HS-27A (cell line): ENCODE data around the gene NBPF1.
A peak's percentile ranks its signal among the peaks of the same experiment; 100 is the strongest.
"Not testable (repeated sequence)": the region's sequence is repeated elsewhere in the genome, so short reads cannot be mapped to it uniquely, and the experiment has no call there.

Experiments used
- DNase-seq: peaks from one replicate; pipeline ENCODE4 v3.0.0-alpha.2; 2012; ENCODE audit warnings: low read depth, missing footprints

NBPF1 gene

DNA sequence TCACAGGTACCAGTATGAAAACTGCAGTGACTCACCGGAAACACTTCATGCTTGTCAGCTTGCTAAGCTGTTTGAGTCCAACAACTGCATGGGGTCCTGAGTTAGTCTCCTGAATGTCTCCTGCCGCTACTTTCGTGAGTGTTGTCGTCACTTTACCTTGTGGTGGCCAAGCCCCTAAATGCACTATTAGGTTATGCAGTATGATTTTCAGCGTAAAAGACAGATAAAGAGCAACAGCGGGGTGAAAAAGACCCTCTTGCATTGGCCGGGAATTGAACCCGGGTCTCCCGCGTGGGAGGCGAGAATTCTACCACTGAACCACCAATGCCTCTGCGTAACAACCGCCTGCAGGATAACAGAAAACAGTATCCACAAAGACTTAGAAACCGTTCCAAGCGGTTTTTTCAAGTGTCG is 67.7 kb downstream of the NBPF1 start:
- peak; percentile 7 for DNase-seq

DNA sequence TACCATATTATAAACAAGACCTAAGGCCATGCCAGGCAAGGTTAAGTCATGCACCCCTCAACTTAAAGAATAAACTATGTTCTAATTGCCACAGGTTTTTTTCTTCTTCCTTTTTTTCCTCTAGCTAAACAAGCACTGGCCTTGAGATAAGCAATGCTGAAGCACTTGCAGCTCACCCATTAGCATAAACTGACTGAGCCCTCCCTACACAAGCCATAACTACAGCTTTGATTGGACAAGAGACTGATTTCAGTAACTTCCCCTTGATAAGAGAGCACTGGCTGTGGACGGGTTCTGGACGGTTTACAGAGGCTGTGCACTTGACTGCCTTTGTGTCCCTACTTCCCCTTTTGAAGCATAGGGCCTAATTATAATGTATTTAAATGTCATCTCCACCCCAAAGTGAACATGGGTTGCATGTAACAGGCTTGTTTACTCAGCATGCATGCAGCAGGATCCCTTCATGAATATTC is 72.9 kb downstream of the NBPF1 start:
- not testable (repeated sequence) for DNase-seq

DNA sequence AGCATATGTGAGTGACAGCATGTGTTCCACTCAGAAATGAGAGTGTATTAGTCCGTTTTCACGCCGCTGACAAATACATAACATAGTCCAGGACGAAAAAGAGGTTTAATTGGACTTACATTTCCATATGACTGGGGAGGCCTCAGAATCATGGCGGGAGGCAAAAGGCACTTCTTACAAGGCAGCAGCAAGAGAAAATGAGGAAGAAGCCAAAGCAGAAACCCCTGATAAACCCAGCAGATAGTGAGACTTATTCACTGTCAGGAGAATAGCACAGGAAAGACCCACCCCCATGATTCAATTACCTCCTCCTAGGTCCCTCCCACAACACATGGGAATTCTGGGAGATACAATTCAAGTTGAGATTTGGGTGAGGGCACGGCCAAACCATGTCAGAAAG is 75.8 kb downstream of the NBPF1 start:
- DNase-seq: not testable (repeated sequence)

DNA sequence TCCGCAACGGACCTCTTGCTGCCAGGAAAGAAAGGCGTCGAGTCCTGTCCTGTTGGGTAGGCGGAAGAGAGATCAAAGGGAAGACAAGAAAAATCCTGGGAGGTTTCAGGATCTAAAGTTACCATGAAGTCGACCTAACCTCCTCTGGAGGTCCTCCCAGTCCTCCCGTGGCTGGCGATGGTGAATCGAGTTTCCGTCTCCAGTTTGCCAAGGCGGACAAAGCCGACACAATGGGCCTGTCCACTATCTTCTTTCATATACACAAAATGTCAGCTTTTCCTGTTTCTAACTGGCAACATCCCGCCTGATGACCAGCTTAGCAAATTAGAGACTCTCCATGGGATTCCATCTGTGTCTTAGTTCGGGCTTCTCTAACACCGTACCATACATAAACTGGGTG is 76.6 kb downstream of the NBPF1 start:
- DNase-seq: not testable (repeated sequence)

DNA sequence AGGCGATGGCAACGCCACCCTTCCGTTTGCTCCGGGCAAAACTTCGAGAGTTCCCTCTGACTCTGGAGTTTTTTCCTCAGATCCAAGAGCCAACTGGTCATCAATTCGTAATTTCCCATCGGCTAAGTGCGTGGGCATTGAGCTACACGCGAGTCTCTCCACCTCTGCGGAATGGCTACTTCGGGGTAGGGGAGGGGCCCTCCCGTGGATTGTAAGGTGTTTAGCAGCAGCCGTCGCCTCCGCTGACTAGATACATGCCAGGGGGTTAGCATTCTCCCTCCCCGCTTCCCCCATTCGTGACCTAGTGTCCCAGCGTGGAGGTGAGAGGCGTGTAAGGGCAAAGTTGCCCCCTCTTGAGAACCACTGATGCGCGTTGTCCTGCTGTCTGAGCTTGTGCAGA is 77.5 kb downstream of the NBPF1 start:
- DNase-seq: not testable (repeated sequence)

DNA sequence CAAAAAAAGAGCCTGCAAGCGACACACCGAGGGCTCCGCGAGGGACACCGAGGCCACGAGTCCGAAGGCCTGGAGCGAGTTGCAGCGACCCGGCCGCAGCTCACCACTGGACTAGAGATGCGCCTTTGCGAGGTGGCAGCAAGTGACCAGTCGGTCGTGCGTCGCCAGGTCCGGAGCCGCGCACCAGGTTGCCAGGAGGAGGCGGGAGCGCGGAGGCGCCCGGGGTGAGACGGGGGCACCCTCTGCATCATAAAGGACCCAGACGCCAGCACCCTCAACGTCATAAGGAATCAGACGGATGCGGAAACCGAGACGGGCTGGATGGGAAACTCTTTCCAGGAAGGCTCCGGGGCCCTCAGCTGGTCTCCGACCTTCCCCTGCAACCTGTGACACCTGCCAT is 77.9 kb downstream of the NBPF1 start:
- DNase-seq: not testable (repeated sequence)

DNA sequence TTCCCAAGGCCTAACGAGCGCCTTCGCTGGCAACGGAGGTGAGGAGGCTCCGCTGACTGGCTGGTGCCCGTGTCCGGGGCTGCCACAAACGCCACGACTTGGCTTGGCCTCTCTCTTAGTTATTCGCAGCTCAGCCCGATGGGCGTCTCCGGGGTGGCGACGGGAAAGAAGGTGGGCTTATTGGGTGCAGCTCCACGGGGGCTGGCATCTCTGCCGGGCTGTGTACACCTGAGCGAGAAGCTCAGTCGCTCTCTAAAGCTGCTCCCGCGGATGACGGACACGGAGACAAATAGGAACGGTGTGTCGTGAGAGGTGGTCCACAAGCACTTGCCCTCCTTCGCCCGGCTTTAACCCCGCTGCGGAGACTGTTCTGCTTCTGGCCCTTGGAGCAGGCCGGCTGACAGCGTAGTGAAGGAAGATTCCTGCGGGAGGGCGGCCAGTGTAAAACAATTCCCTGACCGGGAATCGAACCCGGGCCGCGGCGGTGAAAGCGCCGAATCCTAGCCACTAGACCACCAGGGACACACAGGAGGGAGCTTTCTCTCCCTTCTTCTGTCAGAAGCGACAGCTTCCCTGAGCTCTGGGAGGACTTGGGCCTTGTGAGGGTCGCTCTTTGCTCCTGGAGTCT is 78.4 kb downstream of the NBPF1 start:
- not testable (repeated sequence) for DNase-seq

DNA sequence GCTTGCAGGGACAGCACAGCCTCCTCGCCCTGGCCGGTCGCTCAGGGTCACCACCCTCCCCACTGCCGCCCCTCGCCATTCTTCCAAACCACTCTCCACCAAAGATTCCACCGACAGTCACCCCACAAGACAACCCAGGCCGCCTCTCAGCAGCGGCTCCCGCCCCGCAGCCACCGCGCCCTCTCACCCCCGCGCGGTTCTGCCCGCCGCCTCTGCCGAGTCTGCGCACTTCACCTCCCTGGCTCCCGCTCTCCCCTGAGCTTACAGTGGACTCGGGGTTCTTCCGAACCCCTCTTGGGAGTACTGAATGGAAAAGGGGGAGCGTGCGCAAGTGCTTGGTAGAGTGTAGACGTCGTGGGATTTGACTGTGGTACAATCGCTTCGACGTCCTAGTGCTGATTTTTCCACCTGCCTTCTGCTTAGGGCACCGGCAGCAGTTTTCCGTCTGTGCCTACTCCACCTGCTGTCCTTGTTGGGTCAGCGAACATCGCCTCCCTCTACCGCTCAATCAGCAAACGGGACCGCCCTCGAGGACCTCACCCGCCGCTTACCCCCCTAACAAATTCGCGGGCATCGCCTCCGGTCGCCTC is 79.0 kb downstream of the NBPF1 start:
- DNase-seq: not testable (repeated sequence)

DNA sequence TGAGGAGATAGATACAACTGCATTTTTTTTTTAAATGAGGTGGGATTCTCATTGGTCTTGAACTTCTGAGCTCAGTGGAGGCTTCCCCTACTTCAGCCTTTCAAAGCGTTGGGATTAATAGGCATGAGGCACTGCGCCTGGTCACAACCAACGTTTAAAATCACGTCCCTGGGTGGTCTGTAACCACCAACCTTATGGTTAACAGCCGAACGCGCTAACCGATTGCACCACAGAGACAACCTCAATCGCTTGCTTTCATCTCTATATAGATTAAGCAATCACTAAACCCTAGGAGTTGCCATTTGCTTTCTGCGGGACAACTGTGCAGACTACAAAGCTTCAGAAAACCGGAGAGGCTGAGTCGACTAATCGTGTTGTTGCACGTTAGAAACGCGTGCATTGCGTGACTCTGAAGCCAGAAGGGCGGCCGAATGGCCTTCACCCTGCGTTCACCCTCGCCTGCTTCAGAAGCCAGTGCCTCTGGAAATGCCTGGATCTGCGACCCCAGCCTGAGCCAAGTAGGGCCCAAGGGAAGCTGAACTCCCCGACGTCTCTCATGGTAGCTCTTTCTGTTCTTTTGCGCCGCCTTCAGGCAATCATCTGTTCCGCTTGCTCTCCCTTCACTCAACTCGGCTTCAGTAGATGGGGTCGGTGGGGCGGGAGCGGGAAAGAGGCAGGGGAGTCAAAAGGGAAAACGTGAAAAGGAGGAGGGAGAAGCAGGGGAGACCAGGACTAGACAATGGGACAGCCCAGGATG is 81.0 kb downstream of the NBPF1 start:
- DNase-seq: not testable (repeated sequence)

DNA sequence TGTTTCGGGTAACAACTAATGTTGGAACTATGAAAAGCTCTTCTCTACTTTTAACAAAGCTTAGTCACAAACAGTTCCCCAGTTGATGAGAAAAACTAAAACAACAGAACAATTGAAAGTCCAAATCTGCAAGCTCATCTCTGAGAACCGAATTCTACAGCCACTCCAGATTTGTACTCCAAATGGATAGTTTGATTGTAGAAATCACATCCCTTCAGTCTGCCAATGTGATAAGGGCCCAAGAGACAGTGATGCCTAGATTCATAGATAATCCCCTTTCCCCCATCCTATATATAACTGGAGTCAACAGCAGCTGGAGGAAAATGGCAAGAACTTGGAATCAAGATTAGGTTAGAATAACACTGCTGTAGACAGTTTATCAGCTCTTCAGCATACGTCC is 85.0 kb downstream of the NBPF1 start:
- not testable (repeated sequence) for DNase-seq

DNA sequence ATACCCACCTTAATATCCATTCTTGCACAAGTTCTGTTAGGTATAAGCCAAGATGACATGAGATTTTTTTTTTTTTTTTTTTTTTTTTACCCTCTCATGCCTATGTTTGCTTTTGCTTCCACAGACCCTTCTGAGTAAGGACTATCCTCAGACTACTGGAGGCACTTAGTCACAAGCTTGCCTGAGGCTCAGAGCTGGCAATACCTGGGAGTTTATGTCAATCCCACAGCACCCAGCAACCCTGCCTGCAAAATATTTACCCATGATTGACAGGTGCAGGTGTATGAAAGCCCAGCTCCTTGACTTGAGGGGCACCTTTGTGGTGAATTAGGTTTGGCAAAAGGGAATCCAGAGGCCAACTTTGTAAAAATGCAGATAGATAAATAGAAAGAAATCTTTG is 87.6 kb downstream of the NBPF1 start:
- not testable (repeated sequence) for DNase-seq

DNA sequence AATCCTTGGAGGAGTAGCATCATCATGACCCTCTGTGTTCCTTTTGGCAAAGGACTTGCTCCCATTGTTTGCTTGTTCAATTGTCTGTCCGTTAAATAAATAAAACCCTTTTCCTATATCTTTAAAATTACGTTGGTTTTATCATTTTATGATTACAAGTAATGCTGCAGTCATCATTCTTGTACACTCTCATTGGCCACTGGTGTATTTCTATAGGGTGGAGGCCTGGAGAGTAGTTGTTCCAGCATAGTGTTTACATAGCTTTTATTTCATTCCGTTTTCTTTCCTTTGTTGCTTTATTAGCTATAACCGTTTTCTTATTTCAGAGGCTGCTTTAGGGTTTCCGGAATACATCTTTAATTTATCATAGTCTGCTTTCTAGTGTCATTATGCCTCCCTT is 91.7 kb downstream of the NBPF1 start:
- not testable (repeated sequence) for DNase-seq

DNA sequence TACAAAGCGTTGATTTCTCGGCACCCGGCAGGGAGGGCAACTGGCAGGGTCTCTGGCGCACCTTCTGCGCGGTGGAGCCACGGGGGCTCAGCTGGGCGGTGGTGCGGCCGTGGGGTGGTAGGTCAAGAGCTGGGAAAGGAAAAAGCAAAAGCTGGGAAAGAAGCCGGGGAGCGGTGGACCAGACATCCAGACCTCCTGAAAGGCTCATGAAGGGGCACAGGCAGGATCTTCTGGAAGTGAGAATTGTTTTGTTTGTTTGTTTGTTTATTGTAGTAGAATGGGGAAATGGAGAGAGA is 92.1 kb downstream of the NBPF1 start:
- DNase-seq: no peak

DNA sequence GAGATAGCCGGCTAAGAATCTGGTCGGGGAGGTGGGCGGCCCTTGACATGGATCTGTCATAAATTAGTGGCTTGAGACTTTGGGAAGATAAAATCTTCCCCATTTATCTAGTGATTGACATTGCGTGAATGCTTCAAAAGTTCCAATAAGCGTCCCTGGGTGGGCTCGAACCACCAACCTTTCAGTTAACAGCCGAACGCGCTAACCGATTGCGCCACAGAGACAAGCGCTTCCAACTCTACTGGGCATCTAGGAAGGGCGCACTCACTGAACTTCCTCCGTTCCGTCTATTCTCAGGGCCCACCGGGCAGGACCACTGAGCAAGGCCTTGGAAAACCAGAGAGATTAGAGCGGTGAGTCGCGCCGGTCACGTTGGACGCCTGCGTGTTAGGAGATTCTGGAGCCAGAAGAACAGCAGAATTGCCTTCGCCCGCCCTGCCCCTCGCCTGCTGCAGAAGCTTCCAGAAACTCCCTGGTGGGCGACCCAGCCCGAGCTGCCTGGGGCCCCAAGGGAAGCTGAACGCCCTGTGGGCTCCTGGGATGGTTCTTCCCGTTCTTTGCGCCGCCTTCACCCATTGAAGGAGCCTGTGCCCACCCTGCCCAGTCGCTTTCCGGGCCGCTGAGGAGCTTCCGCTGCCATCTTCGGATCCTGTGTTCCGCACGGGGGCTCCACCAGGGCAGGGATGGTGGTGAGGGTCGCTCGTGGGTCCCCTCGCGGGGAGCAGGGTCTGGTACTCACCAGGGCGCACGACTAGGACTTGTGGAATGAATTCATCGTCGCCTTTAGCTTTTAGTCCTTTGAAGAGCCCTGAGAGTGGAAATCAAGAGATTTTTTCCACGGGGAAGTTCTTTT is 92.7 kb downstream of the NBPF1 start:
- DNase-seq: peak; percentile 35

DNA sequence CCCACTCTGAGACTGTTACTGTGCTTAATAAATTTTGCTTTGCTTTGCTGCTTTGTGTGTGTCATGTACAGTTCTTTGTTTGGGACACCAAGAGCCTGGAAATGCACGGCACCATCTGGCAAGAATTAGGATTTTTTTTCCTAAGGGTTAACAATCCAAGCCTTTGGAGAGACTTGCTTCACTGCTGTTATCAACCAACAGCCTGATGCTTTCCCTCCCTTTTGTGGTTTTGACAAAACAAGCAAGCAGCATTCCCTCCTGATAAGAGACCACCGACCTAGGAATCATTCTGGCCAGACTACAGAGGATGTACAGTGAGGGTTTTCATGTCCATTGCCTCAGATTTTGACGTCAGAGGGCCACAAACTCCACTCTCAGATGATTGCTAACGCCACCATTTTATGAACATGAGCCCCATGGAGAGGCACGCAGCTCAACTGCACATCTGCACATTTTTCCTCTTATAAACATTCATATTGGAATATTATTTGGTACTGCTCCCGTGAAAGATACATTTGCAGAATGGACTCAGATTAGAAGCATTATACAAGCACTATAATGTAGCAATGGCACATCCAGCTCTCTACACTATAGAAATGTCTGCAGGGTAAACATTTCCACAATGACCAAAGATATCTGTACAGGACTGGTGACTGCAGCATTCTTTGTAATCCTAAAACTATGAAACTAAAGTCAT is 94.0 kb downstream of the NBPF1 start:
- DNase-seq: not testable (repeated sequence)

DNA sequence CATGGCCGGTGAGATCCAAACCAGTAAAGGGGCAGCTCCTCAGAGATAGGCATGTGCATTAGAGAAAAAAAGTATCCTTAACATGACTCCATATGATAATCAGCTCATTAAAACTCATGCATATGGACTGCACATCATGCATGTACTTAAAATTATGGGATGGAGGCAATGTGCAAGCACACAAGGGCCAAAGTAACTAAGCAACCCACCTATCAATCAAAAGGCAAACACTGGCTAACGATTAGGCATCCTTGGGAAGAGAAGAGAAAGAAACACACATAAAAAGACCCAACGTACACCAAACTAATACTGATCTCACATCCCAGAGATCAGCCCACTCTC is 94.5 kb downstream of the NBPF1 start:
- DNase-seq: not testable (repeated sequence)

DNA sequence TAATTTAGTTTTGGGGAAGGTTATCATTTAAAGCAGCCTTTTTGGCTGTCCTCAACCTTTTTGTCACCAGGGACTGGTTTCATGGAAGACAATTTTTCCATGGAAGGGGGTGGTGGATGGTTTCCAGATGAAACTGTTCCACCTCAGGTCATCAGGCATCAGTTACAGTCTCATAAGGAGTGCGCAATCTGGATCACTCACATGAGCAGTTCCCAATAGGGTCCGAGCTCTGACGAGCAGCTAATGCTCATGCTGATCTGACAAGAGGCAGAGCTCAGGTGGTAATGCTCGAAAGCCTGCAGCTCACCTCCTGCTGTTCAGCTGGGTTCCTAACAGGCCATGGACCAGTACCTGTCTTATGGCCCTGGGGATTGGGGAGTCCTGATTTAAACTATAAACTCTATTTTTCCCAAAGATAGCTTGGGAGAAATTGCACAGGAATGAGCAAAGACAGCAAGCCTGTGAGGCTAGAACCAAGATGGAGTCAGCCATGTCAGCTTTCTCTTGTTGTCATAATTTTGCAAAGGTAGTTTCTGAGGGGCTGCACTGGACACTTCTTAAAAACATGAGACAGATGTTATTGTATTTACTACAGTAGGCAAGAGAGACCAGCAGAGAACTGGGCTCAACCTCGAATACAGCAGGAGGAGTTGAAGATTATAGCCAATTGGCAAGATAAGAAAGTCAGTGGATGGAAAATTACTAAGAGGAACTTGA is 96.5 kb downstream of the NBPF1 start:
- DNase-seq: not testable (repeated sequence)

DNA sequence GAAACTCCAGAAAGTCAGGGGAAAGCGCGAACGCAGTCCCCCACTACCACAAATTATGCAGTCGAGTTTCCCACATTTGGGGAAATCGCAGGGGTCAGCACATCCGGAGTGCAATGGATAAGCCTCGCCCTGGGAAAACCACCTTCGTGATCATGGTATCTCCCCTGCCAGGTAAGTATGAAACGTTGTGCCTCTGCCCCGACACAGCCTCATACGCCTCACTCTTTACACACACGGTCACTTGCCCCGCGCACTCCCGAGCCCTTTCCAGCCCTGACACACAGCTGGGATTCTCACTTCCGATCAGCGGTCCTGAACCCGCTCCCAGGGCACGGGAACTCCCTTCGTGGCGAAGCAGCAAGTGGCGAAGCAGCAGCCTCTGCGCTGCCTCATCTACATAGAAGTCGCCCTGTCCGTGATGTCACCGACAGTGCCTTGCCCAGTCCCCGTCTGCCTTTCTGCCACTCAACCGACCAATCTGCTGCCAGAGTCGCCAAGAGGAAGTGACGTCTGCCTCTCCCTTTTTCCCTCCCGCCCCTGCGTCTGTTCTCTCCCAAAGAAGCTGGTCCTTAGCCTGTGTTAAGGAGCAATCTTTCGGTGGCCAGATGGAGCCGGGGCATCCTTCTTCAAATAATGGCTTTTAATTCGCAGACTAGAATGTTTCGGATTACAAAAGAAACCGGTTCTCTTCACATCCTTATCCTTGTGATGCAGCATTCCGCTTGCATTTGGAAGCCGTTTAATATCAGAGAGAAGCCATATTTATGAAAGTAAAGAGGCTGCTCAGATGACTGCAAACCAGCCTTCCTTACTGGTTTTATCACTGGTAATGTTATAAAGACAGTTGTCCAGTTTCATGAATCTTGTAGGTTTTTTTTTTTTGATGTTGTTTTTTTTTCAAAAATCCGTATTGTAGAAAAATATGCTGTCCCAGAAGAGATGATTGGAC is 99.0 kb downstream of the NBPF1 start, which contains the start of gene RNU1-1:
Gene RNU1-1, minus strand, starts transcription at position 179 of the 949 bp plus-strand sequence.
- peak; percentile 60 for DNase-seq

DNA sequence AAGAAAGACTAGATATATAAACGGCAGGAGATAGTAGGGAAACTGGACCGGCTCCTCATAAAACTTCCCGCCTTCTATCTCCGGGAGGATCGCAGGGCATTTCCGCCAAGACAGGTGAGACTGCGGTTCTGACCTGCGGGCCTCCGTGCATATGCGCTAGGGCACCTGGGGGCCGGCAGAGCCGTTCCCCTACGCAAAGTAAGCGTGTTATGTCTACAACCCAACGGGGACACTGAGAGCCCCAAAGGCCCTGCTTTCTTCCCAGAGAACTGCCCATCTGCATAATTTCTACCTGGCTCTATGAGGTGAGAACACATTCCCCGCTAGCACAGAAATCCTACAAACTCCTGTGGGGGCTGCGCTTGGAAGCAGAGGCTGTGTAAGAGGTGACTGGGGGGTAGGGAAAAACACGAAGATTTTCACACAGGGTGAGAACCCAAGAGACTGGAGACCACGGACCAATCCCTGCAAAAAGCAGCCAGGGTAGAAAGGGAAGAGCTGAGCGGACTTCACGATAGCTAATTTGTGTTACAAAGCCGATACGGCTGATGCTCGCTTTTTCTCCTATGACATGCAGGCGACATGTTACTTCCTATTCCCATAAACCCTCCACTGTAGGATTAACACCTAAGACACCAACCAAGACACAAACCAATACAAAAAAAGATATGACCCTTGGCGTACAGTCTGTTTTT is 99.8 kb downstream of the NBPF1 start:
- peak; percentile 92 for DNase-seq
